GM12878 (cell line): Measurements from ENCODE around the gene TUT1.

Experiments
- CTCF ChIP-seq, 3 experiments: IDR thresholded peaks in 2 of 3; conservative IDR thresholded peaks in 1 of 3; 2 replicates each; pipeline ENCODE4 v1.5.1; 2011; ENCODE audit warnings: low read depth in 3 of 3, low read length in 3 of 3, mild to moderate bottlenecking in 3 of 3, control low read depth in 2 of 3, moderate library complexity in 2 of 3, inconsistent platforms in 1 of 3, mixed read lengths in 1 of 3; ENCODE audit not compliant: control insufficient read depth in 2 of 3, insufficient read depth in 1 of 3; ENCODE audit errors: extremely low read depth in 1 of 3
- HCFC1 ChIP-seq: fragments of 150-350 bp; IDR thresholded peaks from 2 replicates; pipeline ENCODE4 v1.6.1; 2014; ENCODE audit warnings: low read length
- NR2C1 ChIP-seq: fragments of 450-650 bp; IDR thresholded peaks from 2 replicates; pipeline ENCODE4 v1.6.1; 2017; ENCODE audit warnings: antibody characterized with exemption, mild to moderate bottlenecking, moderate library complexity
- PAX5 ChIP-seq: IDR thresholded peaks from 2 replicates; pipeline ENCODE4 v1.6.1; 2011; ENCODE audit warnings: low read depth, low read length, borderline replicate concordance
- PKNOX1 ChIP-seq: fragments of 450-650 bp; IDR thresholded peaks from 2 replicates; pipeline ENCODE4 v1.6.1; 2016; ENCODE audit warnings: mild to moderate bottlenecking
- POLR2A ChIP-seq: IDR thresholded peaks from 2 replicates; pipeline ENCODE4 v1.6.1; 2011; ENCODE audit warnings: low read depth, mild to moderate bottlenecking, low read length
- SREBF1 ChIP-seq: IDR thresholded peaks from 2 replicates; pipeline ENCODE4 v1.6.1; 2012; ENCODE audit warnings: mild to moderate bottlenecking, low read length
- YY1 ChIP-seq: IDR thresholded peaks from 2 replicates; pipeline ENCODE4 v1.6.1; 2011; ENCODE audit warnings: low read depth, mild to moderate bottlenecking, low read length

- TF ChIP-seq YY1 (no peak), PKNOX1 (peak; percentile 93), PAX5 (no peak), POLR2A (no peak), SREBF1 (no peak), CTCF (IDR thresholded peaks at IDR 0.05 in 2 of 3, conservative IDR thresholded peaks at IDR 0.05 in 1 of 3; ENCODE audit: control insufficient read depth in 2 of 3, extremely low read depth in 1 of 3, insufficient read depth in 1 of 3, low read depth in 3 of 3, low read length in 3 of 3) (no peak), HCFC1 (no peak), NR2C1 (no peak)
These were observed 16.4 kb upstream of the TUT1 start for GRCh38 chr11:62607714-62608113.
